ENCODE data around the gene ZFYVE9. TPM values are rescaled to one million over a fixed set of nuclear protein-coding genes. Genes with fewer than 3 reads are reported as not detected.

Gene ZFYVE9
- total and polyA plus RNA-seq, 12 donors, result 3.4 to 28.9 (median 22.2) TPM

- no peaks in the 10 kb centered on the region for H3K9me3 ChIP-seq (replicated peaks in 1 of 3)
- no peak overlapping the region for H3K27ac ChIP-seq
- intact Hi-C loops (cut with DNase I), result no loop called here
- DNase-seq, result no peak
- no peaks in the 10 kb centered on the region for H3K4me1 ChIP-seq (replicated peaks in 1 of 2)
- 84 to 98% (median 90%) methylated on average over 3 of the region's 3 CpGs for WGBS, 4 donors
- H3K36me3 ChIP-seq (replicated peaks in 1 of 2), result peaks cover 0 to 4% of the 10 kb centered on the region in 2 donors
- TF ChIP-seq, protein P1, sequence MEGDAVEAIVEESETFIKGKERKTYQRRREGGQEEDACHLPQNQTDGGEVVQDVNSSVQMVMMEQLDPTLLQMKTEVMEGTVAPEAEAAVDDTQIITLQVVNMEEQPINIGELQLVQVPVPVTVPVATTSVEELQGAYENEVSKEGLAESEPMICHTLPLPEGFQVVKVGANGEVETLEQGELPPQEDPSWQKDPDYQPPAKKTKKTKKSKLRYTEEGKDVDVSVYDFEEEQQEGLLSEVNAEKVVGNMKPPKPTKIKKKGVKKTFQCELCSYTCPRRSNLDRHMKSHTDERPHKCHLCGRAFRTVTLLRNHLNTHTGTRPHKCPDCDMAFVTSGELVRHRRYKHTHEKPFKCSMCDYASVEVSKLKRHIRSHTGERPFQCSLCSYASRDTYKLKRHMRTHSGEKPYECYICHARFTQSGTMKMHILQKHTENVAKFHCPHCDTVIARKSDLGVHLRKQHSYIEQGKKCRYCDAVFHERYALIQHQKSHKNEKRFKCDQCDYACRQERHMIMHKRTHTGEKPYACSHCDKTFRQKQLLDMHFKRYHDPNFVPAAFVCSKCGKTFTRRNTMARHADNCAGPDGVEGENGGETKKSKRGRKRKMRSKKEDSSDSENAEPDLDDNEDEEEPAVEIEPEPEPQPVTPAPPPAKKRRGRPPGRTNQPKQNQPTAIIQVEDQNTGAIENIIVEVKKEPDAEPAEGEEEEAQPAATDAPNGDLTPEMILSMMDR (IDR thresholded peaks at IDR 0.05), result no peak
- TF ChIP-seq POLR2A (IDR thresholded peaks at IDR 0.05), result no peak
- H3K27me3 ChIP-seq, result no peaks in the 10 kb centered on the region
- no peak overlapping the region for H3K4me3 ChIP-seq
Observed at GRCh38 chr1:52334906-52335528, 193.1 kb downstream of the ZFYVE9 start.

DNA sequence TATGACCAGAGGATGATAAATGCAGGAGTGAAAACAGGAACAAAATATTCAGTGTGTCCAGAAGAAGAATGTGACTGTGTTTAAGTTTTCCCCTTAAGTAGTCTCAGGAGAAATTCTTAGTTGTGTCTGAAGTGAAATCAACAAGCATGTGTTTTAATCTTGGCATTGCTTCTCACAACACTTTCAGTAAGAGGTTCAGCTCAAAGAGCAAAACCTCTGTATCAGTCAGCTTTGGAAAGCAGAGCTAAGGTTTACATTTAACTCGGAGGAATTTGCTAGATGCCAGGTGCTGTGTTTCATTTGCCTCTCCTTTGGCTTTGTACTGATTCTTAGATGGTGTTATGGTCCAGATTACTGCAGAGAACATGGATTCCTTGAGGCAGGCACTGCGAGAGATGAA is 195.6 kb downstream of the ZFYVE9 start:
- no peaks in the 10 kb centered on the region for H3K9me3 ChIP-seq (replicated peaks in 1 of 3)
- no peaks in the 10 kb centered on the region for H3K4me1 ChIP-seq (replicated peaks in 1 of 2)
- no peak overlapping the region for H3K27ac ChIP-seq
- peaks cover 0 to 4% of the 10 kb centered on the region in 2 donors for H3K36me3 ChIP-seq (replicated peaks in 1 of 2)
- H3K27me3 ChIP-seq, result no peaks in the 10 kb centered on the region
- no peak for DNase-seq
- TF ChIP-seq, protein P1 (IDR thresholded peaks at IDR 0.05), result no peak
- TF ChIP-seq POLR2A (IDR thresholded peaks at IDR 0.05), result no peak
- intact Hi-C loops (cut with DNase I), result no loop called here
- 83 to 100% (median 91%) methylated on average over 2 of the region's 2 CpGs for WGBS, 4 donors
- no peak overlapping the region for H3K4me3 ChIP-seq

GRCh38 chr1:52341655-52342260 is 199.9 kb downstream of the ZFYVE9 start:
- Histone ChIP-seq H3K9me3 (replicated peaks in 1 of 3) (no peaks in the 10 kb centered on the region), H3K27me3 (no peaks in the 10 kb centered on the region), H3K4me3 (no peak overlapping the region), H3K27ac (no peak overlapping the region), H3K4me1 (replicated peaks in 1 of 2) (no peaks in the 10 kb centered on the region), H3K36me3 (replicated peaks in 1 of 2) (no peaks in the 10 kb centered on the region)
- intact Hi-C loops (cut with DNase I), result no loop called here
- no peak for TF ChIP-seq POLR2A (IDR thresholded peaks at IDR 0.05)
- TF ChIP-seq, protein P1 (IDR thresholded peaks at IDR 0.05), result no peak
- no peak for DNase-seq
- 78 to 91% (median 85%) methylated on average over 6 to 7 of the region's 7 CpGs for WGBS, 4 donors

DNA sequence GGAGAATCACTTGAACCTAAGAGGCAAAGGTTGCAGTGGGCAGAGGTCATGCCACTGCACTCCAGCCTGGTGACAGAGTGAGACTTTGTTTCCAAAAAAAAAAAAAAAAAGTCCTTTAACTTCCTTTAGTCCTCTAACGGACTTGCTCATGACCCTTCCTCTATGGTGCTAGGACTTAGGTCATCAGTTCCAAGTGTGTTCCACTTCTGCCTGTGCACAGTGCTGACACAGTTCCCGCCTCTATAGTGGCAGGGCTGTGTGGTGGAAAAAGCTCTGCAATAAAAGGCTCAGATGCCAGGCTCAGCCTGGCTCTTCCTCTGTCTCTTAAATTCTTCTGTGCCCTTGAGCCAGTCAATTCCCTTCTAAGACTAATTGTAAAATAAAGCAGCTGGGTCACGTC is 202.1 kb downstream of the ZFYVE9 start:
- intact Hi-C loops (cut with DNase I), result no loop called here
- no peaks in the 10 kb centered on the region for H3K36me3 ChIP-seq (replicated peaks in 1 of 2)

More for the DNA sequence above, 202.1 kb downstream of the ZFYVE9 start:
- H3K27ac ChIP-seq, result no peak overlapping the region
- 75 to 80% (median 77%) methylated on average over 3 of the region's 3 CpGs for WGBS, 4 donors
- no peak for DNase-seq
- H3K4me1 ChIP-seq (replicated peaks in 1 of 2), result no peaks in the 10 kb centered on the region
- H3K4me3 ChIP-seq, result no peak overlapping the region
- no peaks in the 10 kb centered on the region for H3K27me3 ChIP-seq
- no peak for TF ChIP-seq POLR2A (IDR thresholded peaks at IDR 0.05)
- TF ChIP-seq, protein P1 (IDR thresholded peaks at IDR 0.05), result no peak
- H3K9me3 ChIP-seq (replicated peaks in 1 of 3), result no peaks in the 10 kb centered on the region

All from adrenal gland (tissue), 12 donors.